HG03066 (cell line): ENCODE measurements around the gene EYA3.
"Not testable (repeated sequence)": the region's sequence is repeated elsewhere in the genome, so short reads cannot be mapped to it uniquely, and the experiment has no call there.

Experiments used
- ATAC-seq: cut with Tn5 transposase; IDR thresholded peaks from one replicate; pipeline ENCODE4 v1.9.1; 2021; ENCODE audit warnings: low read depth; ENCODE audit not compliant: unreplicated experiment

The EYA3 gene

GRCh38 chr1:28035420-28035819, 53.0 kb downstream of the EYA3 start:
- no peak for ATAC-seq

- ATAC-seq = no peak
Observed at GRCh38 chr1:28032281-28032680, 56.1 kb downstream of the EYA3 start.

- ATAC-seq = no peak
Observed at GRCh38 chr1:28031173-28031572, 57.2 kb downstream of the EYA3 start.

GRCh38 chr1:28028873-28029654, 59.3 kb downstream of the EYA3 start:
- no peak for ATAC-seq

- no peak for ATAC-seq
Observed at GRCh38 chr1:28027660-28028059, 60.8 kb downstream of the EYA3 start.

GRCh38 chr1:28027238-28027637, 61.2 kb downstream of the EYA3 start:
- ATAC-seq = no peak

GRCh38 chr1:28026329-28026728, 62.1 kb downstream of the EYA3 start:
- no peak for ATAC-seq

GRCh38 chr1:28021064-28021463, 67.3 kb downstream of the EYA3 start:
- no peak for ATAC-seq

GRCh38 chr1:28010969-28011368, 77.4 kb downstream of the EYA3 start:
- no peak for ATAC-seq

GRCh38 chr1:28003117-28003516, 85.3 kb downstream of the EYA3 start:
- ATAC-seq = not testable (repeated sequence)

- ATAC-seq = no peak
Observed at GRCh38 chr1:28002600-28002999, 85.8 kb downstream of the EYA3 start.

GRCh38 chr1:27999055-27999454, 89.4 kb downstream of the EYA3 start:
- no peak for ATAC-seq

- ATAC-seq = not testable (repeated sequence)
Observed at GRCh38 chr1:27994526-27994925, 93.9 kb downstream of the EYA3 start.

GRCh38 chr1:27994060-27994459, 94.3 kb downstream of the EYA3 start:
- ATAC-seq = no peak

- no peak for ATAC-seq
Observed at GRCh38 chr1:27993241-27993640, 95.2 kb downstream of the EYA3 start.

- no peak for ATAC-seq
Observed at GRCh38 chr1:27992276-27992675, 96.1 kb downstream of the EYA3 start.

- no peak for ATAC-seq
Observed at GRCh38 chr1:27990920-27991537, 97.4 kb downstream of the EYA3 start.

GRCh38 chr1:27981145-27981544, 107.3 kb downstream of the EYA3 start:
- ATAC-seq = no peak

- no peak for ATAC-seq
Observed at GRCh38 chr1:27980216-27980845, 108.1 kb downstream of the EYA3 start.

- ATAC-seq = no peak
Observed at GRCh38 chr1:27979859-27980201, 108.6 kb downstream of the EYA3 start.

GRCh38 chr1:27979151-27979858, 109.1 kb downstream of the EYA3 start:
- no peak for ATAC-seq
